GM19025 (cell line): Measurements from ENCODE around the gene ZNF334.

Experiments used
- ATAC-seq: cut with Tn5 transposase; IDR thresholded peaks from one replicate; pipeline ENCODE4 v1.9.1; 2021; ENCODE audit warnings: mild to moderate bottlenecking, low read depth, moderate library complexity; ENCODE audit not compliant: unreplicated experiment

Gene ZNF334

GRCh38 chr20:46546298-46546697 is 32.9 kb upstream of the ZNF334 start:
- ATAC-seq: no peak

- ATAC-seq: no peak
These were observed 32.4 kb upstream of the ZNF334 start for GRCh38 chr20:46545827-46546138.

- no peak for ATAC-seq
These were observed 31.9 kb upstream of the ZNF334 start for GRCh38 chr20:46545077-46545826.

GRCh38 chr20:46544576-46544975 is 31.2 kb upstream of the ZNF334 start:
- no peak for ATAC-seq

- ATAC-seq: no peak
These were observed 30.6 kb upstream of the ZNF334 start for GRCh38 chr20:46543959-46544358.

GRCh38 chr20:46543033-46543432 is 29.7 kb upstream of the ZNF334 start:
- no peak for ATAC-seq

GRCh38 chr20:46541229-46541935 is 28.0 kb upstream of the ZNF334 start:
- no peak for ATAC-seq

- no peak for ATAC-seq
These were observed 25.8 kb upstream of the ZNF334 start for GRCh38 chr20:46539113-46539512.

- no peak for ATAC-seq
These were observed 17.3 kb upstream of the ZNF334 start for GRCh38 chr20:46530640-46531039.

GRCh38 chr20:46523696-46524328 is 10.5 kb upstream of the ZNF334 start:
- ATAC-seq: no peak

- ATAC-seq: no peak
These were observed 9.7 kb upstream of the ZNF334 start for GRCh38 chr20:46523108-46523507.

GRCh38 chr20:46520976-46521579 is 7.7 kb upstream of the ZNF334 start:
- no peak for ATAC-seq

GRCh38 chr20:46520540-46520939 is 7.2 kb upstream of the ZNF334 start:
- ATAC-seq: no peak

GRCh38 chr20:46519471-46520068 is 6.2 kb upstream of the ZNF334 start:
- no peak for ATAC-seq

GRCh38 chr20:46509523-46509922 is 3.8 kb downstream of the ZNF334 start:
- no peak for ATAC-seq

GRCh38 chr20:46507760-46508407 is 5.5 kb downstream of the ZNF334 start:
- ATAC-seq: no peak

- no peak for ATAC-seq
These were observed 7.9 kb downstream of the ZNF334 start for GRCh38 chr20:46505506-46505905.

- ATAC-seq: no peak
These were observed 11.4 kb downstream of the ZNF334 start for GRCh38 chr20:46501961-46502360.

GRCh38 chr20:46501337-46501942 is 11.9 kb downstream of the ZNF334 start:
- ATAC-seq: no peak

GRCh38 chr20:46494077-46494476 is 19.3 kb downstream of the ZNF334 start:
- no peak for ATAC-seq
